ENCODE measurements around the gene SCG3. TPM values are rescaled to one million over a fixed set of nuclear protein-coding genes. Genes with fewer than 3 reads are reported as not detected.

SCG3 gene
- total RNA-seq, 1 donor from 2014 or later, result not detected

DNA sequence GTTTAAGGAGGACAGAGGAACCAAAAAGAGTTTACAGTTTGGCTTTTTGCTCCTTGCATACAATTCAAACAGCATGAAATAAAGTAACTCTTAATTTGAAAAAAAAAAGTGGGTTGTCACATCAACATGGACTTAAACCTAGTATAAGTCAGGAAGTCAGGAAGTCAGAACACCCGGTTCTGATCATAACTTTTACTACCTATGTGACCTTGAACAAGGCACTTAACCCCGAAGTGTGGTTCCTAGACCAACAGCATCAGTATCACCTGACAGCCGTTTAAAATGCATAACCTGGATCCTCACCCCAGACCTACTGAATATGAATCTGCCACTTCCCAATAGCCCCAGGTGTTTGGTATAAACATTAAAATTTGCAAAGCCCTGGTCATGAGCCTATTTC, 37.4 kb downstream of the SCG3 start:
- intact Hi-C loops (cut with DNase I), result no loop called here

DNA sequence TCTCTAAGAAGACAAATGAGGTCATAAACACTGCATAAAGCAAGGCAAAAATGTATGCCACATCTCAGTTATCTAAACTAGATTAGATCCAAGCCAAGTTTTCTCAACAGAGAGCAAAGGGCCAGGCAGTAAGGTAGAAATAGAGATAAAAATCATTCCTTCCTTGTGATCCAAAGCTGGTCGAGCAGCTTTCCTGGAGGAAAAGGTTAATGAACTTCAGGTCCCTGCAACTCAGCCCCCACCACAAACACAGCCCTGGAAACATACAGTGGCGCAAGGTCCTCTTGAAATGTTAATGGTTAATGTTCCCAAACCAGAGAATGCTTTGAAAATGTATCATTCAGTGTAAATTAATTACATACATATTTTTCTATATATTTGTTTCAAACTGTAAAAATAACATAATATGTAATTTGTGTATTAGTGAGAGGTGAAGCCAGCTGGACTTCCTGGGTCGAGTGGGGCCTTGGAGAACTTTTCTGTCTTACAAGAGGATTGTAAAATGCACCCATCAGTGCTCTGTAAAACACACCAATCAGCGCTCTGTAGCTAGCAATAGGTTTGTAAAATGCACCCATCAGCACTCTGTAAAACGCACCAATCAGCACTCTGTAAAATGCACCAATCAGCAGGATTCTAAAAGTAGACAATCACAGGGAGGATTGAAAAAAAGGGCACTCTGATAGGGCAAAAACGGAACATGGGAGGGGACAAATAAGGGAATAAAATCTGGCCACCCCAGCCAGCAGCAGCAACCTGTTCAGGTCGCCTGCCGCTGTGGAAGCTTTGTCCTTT, 39.1 kb downstream of the SCG3 start:
- intact Hi-C loops (cut with DNase I), result no loop called here
- H3K4me1 ChIP-seq, result no peaks in the 10 kb centered on the region
- no peaks in the 10 kb centered on the region for H3K9me3 ChIP-seq
- TF ChIP-seq, protein P1, sequence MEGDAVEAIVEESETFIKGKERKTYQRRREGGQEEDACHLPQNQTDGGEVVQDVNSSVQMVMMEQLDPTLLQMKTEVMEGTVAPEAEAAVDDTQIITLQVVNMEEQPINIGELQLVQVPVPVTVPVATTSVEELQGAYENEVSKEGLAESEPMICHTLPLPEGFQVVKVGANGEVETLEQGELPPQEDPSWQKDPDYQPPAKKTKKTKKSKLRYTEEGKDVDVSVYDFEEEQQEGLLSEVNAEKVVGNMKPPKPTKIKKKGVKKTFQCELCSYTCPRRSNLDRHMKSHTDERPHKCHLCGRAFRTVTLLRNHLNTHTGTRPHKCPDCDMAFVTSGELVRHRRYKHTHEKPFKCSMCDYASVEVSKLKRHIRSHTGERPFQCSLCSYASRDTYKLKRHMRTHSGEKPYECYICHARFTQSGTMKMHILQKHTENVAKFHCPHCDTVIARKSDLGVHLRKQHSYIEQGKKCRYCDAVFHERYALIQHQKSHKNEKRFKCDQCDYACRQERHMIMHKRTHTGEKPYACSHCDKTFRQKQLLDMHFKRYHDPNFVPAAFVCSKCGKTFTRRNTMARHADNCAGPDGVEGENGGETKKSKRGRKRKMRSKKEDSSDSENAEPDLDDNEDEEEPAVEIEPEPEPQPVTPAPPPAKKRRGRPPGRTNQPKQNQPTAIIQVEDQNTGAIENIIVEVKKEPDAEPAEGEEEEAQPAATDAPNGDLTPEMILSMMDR (IDR thresholded peaks at IDR 0.05), result no peak
- H3K36me3 ChIP-seq, result peaks cover 3 to 17% of the 10 kb centered on the region in 2 donors
- H3K4me3 ChIP-seq, result no peak overlapping the region
- DNase-seq (ENCODE audit: low spot score in 2 of 2), result no peak
- H3K27me3 ChIP-seq, result no peaks in the 10 kb centered on the region
- H3K27ac ChIP-seq, result no peak overlapping the region

More for the DNA sequence above, 37.4 kb downstream of the SCG3 start:
- Histone ChIP-seq H3K9me3 (no peaks in the 10 kb centered on the region), H3K4me1 (no peaks in the 10 kb centered on the region), H3K27me3 (no peaks in the 10 kb centered on the region), H3K4me3 (no peak overlapping the region), H3K36me3 (peaks cover 0 to 9% of the 10 kb centered on the region in 2 donors), H3K27ac (no peak overlapping the region)
- no peak for DNase-seq (ENCODE audit: low spot score in 2 of 2)
- TF ChIP-seq, protein P1 (IDR thresholded peaks at IDR 0.05), result no peak

DNA sequence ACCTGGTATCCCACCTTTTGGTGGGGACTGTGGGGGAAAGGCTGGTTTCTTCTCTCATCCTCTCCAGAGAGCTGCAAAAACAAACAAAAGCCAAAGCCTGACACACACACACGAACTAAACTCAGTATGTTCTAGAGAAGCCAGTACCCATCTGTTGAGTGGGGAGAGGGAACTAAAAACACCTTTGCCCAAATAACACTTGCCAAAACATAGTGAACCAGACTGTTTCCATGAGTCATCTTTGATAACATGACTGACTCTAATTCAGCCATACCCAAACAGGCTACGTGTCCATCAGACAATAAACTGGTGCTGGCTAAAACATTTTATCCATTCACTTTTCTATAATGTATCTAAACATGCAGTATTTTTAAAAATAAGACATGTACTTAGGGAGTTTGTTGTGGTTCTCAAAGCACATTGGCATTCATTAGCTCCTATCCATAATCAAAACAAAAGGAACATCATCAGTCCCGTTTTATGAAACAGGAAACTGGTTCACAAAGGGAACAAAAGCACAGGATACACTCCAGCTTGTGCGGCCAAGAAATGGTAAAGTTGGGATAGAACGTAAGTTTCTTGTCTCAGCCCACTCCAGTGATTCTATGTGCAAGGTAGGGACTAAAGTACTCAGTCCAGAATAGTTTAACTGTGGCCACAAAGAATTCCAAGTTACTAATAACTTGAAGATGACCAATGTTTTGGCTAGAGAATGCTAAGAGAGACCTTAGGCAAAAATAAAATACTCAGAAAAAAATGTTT, 40.1 kb downstream of the SCG3 start:
- H3K27ac ChIP-seq, result no peak overlapping the region
- H3K4me1 ChIP-seq, result peaks cover 0 to 8% of the 10 kb centered on the region in 2 donors
- DNase-seq (ENCODE audit: low spot score in 2 of 2), result no peak

DNA sequence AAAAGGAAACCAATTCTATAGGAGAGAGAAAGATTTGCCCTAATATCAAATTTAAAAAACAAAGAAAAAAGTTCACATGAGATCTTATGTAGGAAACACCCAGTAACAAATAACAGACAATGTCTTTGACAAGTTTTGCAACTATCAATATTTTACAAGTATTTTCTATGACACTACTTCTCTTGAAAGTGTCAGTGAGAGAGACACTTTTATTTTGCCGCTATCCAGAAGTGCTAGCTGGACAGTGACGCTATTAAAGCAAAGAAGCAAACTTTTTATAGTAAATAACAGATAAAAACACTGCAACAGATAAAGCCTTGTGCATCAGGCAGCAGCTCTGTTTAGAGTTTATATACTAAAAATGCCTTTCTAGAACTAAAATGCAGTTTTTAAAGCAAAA, 42.9 kb downstream of the SCG3 start:
- H3K4me1 ChIP-seq, result peaks cover 0 to 9% of the 10 kb centered on the region in 2 donors
- H3K36me3 ChIP-seq, result peaks cover 3 to 17% of the 10 kb centered on the region in 2 donors
- no peaks in the 10 kb centered on the region for H3K9me3 ChIP-seq
- no peaks in the 10 kb centered on the region for H3K27me3 ChIP-seq
- TF ChIP-seq, protein P1 (IDR thresholded peaks at IDR 0.05), result no peak
- DNase-seq (ENCODE audit: low spot score in 2 of 2), result no peak
- H3K4me3 ChIP-seq, result no peak overlapping the region
- H3K27ac ChIP-seq, result no peak overlapping the region
- intact Hi-C loops (cut with DNase I), result no loop called here

More for the DNA sequence above, 40.1 kb downstream of the SCG3 start:
- TF ChIP-seq, protein P1 (IDR thresholded peaks at IDR 0.05), result no peak
- Histone ChIP-seq H3K4me3 (no peak overlapping the region), H3K36me3 (peaks cover 3 to 17% of the 10 kb centered on the region in 2 donors), H3K9me3 (no peaks in the 10 kb centered on the region), H3K27me3 (no peaks in the 10 kb centered on the region)
- intact Hi-C loops (cut with DNase I), result no loop called here

DNA sequence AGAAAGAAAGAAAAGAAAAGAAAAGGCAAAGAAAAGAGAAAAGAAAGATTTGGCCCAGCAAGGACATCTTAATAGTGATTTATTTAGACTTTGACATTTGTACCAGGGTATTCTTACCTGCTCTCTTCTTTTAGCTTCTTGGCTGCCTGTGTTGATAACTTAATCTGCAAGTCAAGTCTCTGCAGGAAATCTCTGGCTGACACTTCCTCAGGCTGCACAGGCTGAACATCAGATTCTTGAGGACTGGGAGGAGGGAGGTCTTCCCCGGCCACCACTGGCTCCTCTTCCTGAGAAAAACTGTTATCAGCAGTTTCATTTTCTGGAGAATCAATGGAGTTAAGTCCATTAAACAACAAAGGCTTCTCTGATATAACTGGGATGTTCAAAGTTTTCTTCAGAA, 43.4 kb downstream of the SCG3 start:
- Histone ChIP-seq H3K4me1 (peaks cover 0 to 9% of the 10 kb centered on the region in 2 donors), H3K27ac (no peak overlapping the region), H3K9me3 (no peaks in the 10 kb centered on the region)

More for the DNA sequence above, 43.4 kb downstream of the SCG3 start:
- intact Hi-C loops (cut with DNase I), result no loop called here
- H3K36me3 ChIP-seq, result peaks cover 3 to 17% of the 10 kb centered on the region in 2 donors
- H3K4me3 ChIP-seq, result no peak overlapping the region
- no peak for DNase-seq (ENCODE audit: low spot score in 2 of 2)
- TF ChIP-seq, protein P1 (IDR thresholded peaks at IDR 0.05), result no peak
- H3K27me3 ChIP-seq, result no peaks in the 10 kb centered on the region
